MG63 (cell line): ENCODE data around the gene KCNMB3. TPM values are rescaled to one million over a fixed set of nuclear protein-coding genes. Genes with fewer than 3 reads are reported as not detected.
"Not testable (repeated sequence)": the region's sequence is repeated elsewhere in the genome, so short reads cannot be mapped to it uniquely, and the experiment has no call there.

Experiments
- DNase-seq: peaks from one replicate; pipeline ENCODE4 v3.0.0-alpha.2; 2020
- H3K27me3 ChIP-seq: fragments of 250-450 bp; sonication (Bioruptor Pico); 2 replicates; pipeline ENCODE4 v1.5.1; 2020; ENCODE audit warnings: mild to moderate bottlenecking, moderate library complexity
- H3K36me3 ChIP-seq: fragments of 250-450 bp; sonication (Bioruptor Pico); 2 replicates; pipeline ENCODE4 v1.5.1; 2020; ENCODE audit warnings: mild to moderate bottlenecking, moderate library complexity
- H3K4me3 ChIP-seq: fragments of 250-450 bp; sonication (Bioruptor Pico); 2 replicates; pipeline ENCODE4 v1.5.1; 2020; ENCODE audit warnings: mild to moderate bottlenecking, moderate library complexity
- H3K9me3 ChIP-seq: fragments of 250-450 bp; sonication (Bioruptor Pico); 2 replicates; pipeline ENCODE4 v1.5.1; 2020; ENCODE audit warnings: mild to moderate bottlenecking, moderate library complexity
- total RNA-seq: library from RNA; depleted of rRNA; stranded (reverse); fragments of >200 nt; shearing (Covaris generic); gene quantifications from 2 replicates; pipeline ENCODE4 v1.2.3, GENCODE V29; 2014; ENCODE audit warnings: low replicate concordance; rRNA removed

Gene KCNMB3
- total RNA-seq, 1 experiment from 2014 or later: 0.30 TPM

- H3K36me3 ChIP-seq: peaks cover 15% of the 10 kb centered on the region
Observed at GRCh38 chr3:179236669-179237301, 14.1 kb downstream of the KCNMB3 start.

GRCh38 chr3:179234199-179234598 lies 16.7 kb downstream of the KCNMB3 start:
- Histone ChIP-seq H3K27me3 (no peaks in the 10 kb centered on the region), H3K36me3 (peaks cover 15% of the 10 kb centered on the region), H3K4me3 (no peak overlapping the region), H3K9me3 (no peaks in the 10 kb centered on the region)
- no peak for DNase-seq

More at GRCh38 chr3:179236669-179237301, 14.1 kb downstream of the KCNMB3 start:
- Histone ChIP-seq H3K4me3 (no peak overlapping the region), H3K27me3 (no peaks in the 10 kb centered on the region), H3K9me3 (no peaks in the 10 kb centered on the region)
- DNase-seq: no peak

- Histone ChIP-seq H3K4me3 (no peak overlapping the region), H3K36me3 (peaks cover 15% of the 10 kb centered on the region)
Observed at GRCh38 chr3:179233043-179233442, 17.9 kb downstream of the KCNMB3 start.

GRCh38 chr3:179229177-179229576 lies 21.7 kb downstream of the KCNMB3 start:
- Histone ChIP-seq H3K36me3 (peaks cover 17% of the 10 kb centered on the region), H3K27me3 (no peaks in the 10 kb centered on the region), H3K9me3 (no peaks in the 10 kb centered on the region), H3K4me3 (no peak overlapping the region)
- DNase-seq: no peak

More at GRCh38 chr3:179233043-179233442, 17.9 kb downstream of the KCNMB3 start:
- no peak for DNase-seq
- Histone ChIP-seq H3K9me3 (no peaks in the 10 kb centered on the region), H3K27me3 (no peaks in the 10 kb centered on the region)

- no peak overlapping the region for H3K4me3 ChIP-seq
- H3K27me3 ChIP-seq: no peaks in the 10 kb centered on the region
- H3K9me3 ChIP-seq: no peaks in the 10 kb centered on the region
- no peak for DNase-seq
- peaks cover 9% of the 10 kb centered on the region; the same call in 1 of the 2 replicates for H3K36me3 ChIP-seq
Observed at GRCh38 chr3:179227349-179227748, 23.6 kb downstream of the KCNMB3 start.

- no peak overlapping the region for H3K4me3 ChIP-seq
- peaks cover 7% of the 10 kb centered on the region for H3K36me3 ChIP-seq
- no peaks in the 10 kb centered on the region for H3K27me3 ChIP-seq
- no peak for DNase-seq
- H3K9me3 ChIP-seq: no peaks in the 10 kb centered on the region
Observed at GRCh38 chr3:179224584-179224983, 26.3 kb downstream of the KCNMB3 start.

- Histone ChIP-seq H3K9me3 (no peaks in the 10 kb centered on the region), H3K27me3 (no peaks in the 10 kb centered on the region), H3K36me3 (peaks cover 7% of the 10 kb centered on the region), H3K4me3 (no peak overlapping the region)
- no peak for DNase-seq
Observed at GRCh38 chr3:179223548-179223947, 27.4 kb downstream of the KCNMB3 start.

GRCh38 chr3:179218213-179218612 lies 32.7 kb downstream of the KCNMB3 start:
- not testable (repeated sequence) for H3K9me3 ChIP-seq, DNase-seq, H3K4me3 ChIP-seq, H3K27me3 ChIP-seq, H3K36me3 ChIP-seq

GRCh38 chr3:179215550-179215949 lies 35.4 kb downstream of the KCNMB3 start:
- not testable (repeated sequence) for H3K9me3 ChIP-seq, H3K4me3 ChIP-seq, DNase-seq, H3K36me3 ChIP-seq, H3K27me3 ChIP-seq

GRCh38 chr3:179200790-179201189 lies 50.1 kb downstream of the KCNMB3 start:
- no peak overlapping the region for H3K4me3 ChIP-seq
- H3K9me3 ChIP-seq: no peaks in the 10 kb centered on the region
- H3K36me3 ChIP-seq: peaks cover 23% of the 10 kb centered on the region
- H3K27me3 ChIP-seq: no peaks in the 10 kb centered on the region
- DNase-seq: no peak

- Histone ChIP-seq H3K4me3 (no peak overlapping the region), H3K27me3 (no peaks in the 10 kb centered on the region), H3K36me3 (peaks cover 3% of the 10 kb centered on the region), H3K9me3 (no peaks in the 10 kb centered on the region)
- no peak for DNase-seq
Observed at GRCh38 chr3:179196700-179197099, 54.2 kb downstream of the KCNMB3 start.

- H3K4me3 ChIP-seq: no peak overlapping the region
Observed at GRCh38 chr3:179196098-179196497, 54.8 kb downstream of the KCNMB3 start.

GRCh38 chr3:179194931-179195330 lies 56.0 kb downstream of the KCNMB3 start:
- Histone ChIP-seq H3K27me3 (no peaks in the 10 kb centered on the region), H3K9me3 (no peaks in the 10 kb centered on the region), H3K36me3 (no peaks in the 10 kb centered on the region; the same call in none of the 2 replicates), H3K4me3 (no peak overlapping the region)
- no peak for DNase-seq

More at GRCh38 chr3:179196098-179196497, 54.8 kb downstream of the KCNMB3 start:
- Histone ChIP-seq H3K9me3 (no peaks in the 10 kb centered on the region), H3K36me3 (no peaks in the 10 kb centered on the region; the same call in none of the 2 replicates), H3K27me3 (no peaks in the 10 kb centered on the region)
- peak; percentile 19 for DNase-seq

Other genes with a start within 250 kb of the KCNMB3 start
- gene ZMAT3, start 179.3 kb downstream of the KCNMB3 start, total RNA-seq: 2.4 and 3.5 TPM in 2 replicates
- 17.9 TPM in 2 replicates for gene PIK3CA, start 102.8 kb downstream of the KCNMB3 start, total RNA-seq
- gene ZNF639, start 71.9 kb upstream of the KCNMB3 start, total RNA-seq: 89.9 and 138 TPM in 2 replicates
- gene MFN1, start 96.6 kb upstream of the KCNMB3 start, total RNA-seq: 40.8 and 51.8 TPM in 2 replicates
- gene GNB4, start 200.4 kb upstream of the KCNMB3 start, total RNA-seq: 50.9 and 62.7 TPM in 2 replicates